ENCODE measurements around the gene UBQLNL. TPM values are rescaled to one million over a fixed set of nuclear protein-coding genes. Genes with fewer than 3 reads are reported as not detected.

UBQLNL gene
- total and polyA plus RNA-seq, 8 donors: 0.12 to 0.92 (median 0.55) TPM; not detected in 4

- no peak for TF ChIP-seq CTCF (IDR thresholded peaks at IDR 0.05)
- TF ChIP-seq EP300 (IDR thresholded peaks at IDR 0.05): no peak
- no peak for TF ChIP-seq POLR2AphosphoS5 (IDR thresholded peaks at IDR 0.05)
- no peak for TF ChIP-seq POLR2A (IDR thresholded peaks at IDR 0.05)
- no peaks in the 10 kb centered on the region for H3K4me1 ChIP-seq
- H3K4me3 ChIP-seq: no peak overlapping the region
- no peak overlapping the region for H3K27ac ChIP-seq
- intact Hi-C loops (cut with DNase I; ENCODE audit: low total_unique reads): no loop called here
- H3K36me3 ChIP-seq: no peaks in the 10 kb centered on the region
- no peaks in the 10 kb centered on the region for H3K27me3 ChIP-seq
- H3K9me3 ChIP-seq: no peaks in the 10 kb centered on the region
- WGBS, 5 donors: 76 to 85% (median 82%) methylated on average over 3 of the region's 3 CpGs
- no peak for DNase-seq
These were observed 30.0 kb upstream of the UBQLNL start for GRCh38 chr11:5546457-5546856.

- H3K27me3 ChIP-seq: no peaks in the 10 kb centered on the region
- 14 to 36% (median 25%) methylated on average over 1 of the region's 1 CpG for WGBS, 5 donors
- no peak for DNase-seq
- no peak for TF ChIP-seq CTCF (IDR thresholded peaks at IDR 0.05)
- no peaks in the 10 kb centered on the region for H3K4me1 ChIP-seq
- H3K27ac ChIP-seq: no peak overlapping the region
- H3K9me3 ChIP-seq: no peaks in the 10 kb centered on the region
- intact Hi-C loops (cut with DNase I; ENCODE audit: low total_unique reads): no loop called here
- no peak overlapping the region for H3K4me3 ChIP-seq
- no peaks in the 10 kb centered on the region for H3K36me3 ChIP-seq
These were observed 24.9 kb upstream of the UBQLNL start for GRCh38 chr11:5541427-5541826.

GRCh38 chr11:5536482-5536881 is 20.0 kb upstream of the UBQLNL start:
- Histone ChIP-seq H3K9me3 (no peaks in the 10 kb centered on the region), H3K27me3 (no peaks in the 10 kb centered on the region), H3K4me3 (no peak overlapping the region), H3K27ac (no peak overlapping the region), H3K36me3 (no peaks in the 10 kb centered on the region), H3K4me1 (no peaks in the 10 kb centered on the region)
- DNase-seq: no peak
- TF ChIP-seq POLR2AphosphoS5 (IDR thresholded peaks at IDR 0.05) (no peak), EP300 (IDR thresholded peaks at IDR 0.05) (no peak), CTCF (IDR thresholded peaks at IDR 0.05) (no peak), POLR2A (IDR thresholded peaks at IDR 0.05) (no peak)
- intact Hi-C loops (cut with DNase I; ENCODE audit: low total_unique reads): no loop called here

GRCh38 chr11:5534046-5534445 is 17.5 kb upstream of the UBQLNL start:
- no peaks in the 10 kb centered on the region for H3K36me3 ChIP-seq
- H3K4me1 ChIP-seq: no peaks in the 10 kb centered on the region
- H3K27ac ChIP-seq: no peak overlapping the region
- DNase-seq: no peak
- TF ChIP-seq EP300 (IDR thresholded peaks at IDR 0.05): no peak
- no peak for TF ChIP-seq CTCF (IDR thresholded peaks at IDR 0.05)
- no peak for TF ChIP-seq POLR2A (IDR thresholded peaks at IDR 0.05)
- TF ChIP-seq POLR2AphosphoS5 (IDR thresholded peaks at IDR 0.05): no peak
- H3K27me3 ChIP-seq: no peaks in the 10 kb centered on the region
- no peak overlapping the region for H3K4me3 ChIP-seq
- no peaks in the 10 kb centered on the region for H3K9me3 ChIP-seq
- intact Hi-C loops (cut with DNase I; ENCODE audit: low total_unique reads): no loop called here
- 57 to 81% (median 70%) methylated on average over 1 of the region's 1 CpG for WGBS, 5 donors
